Adipocyte (in vitro differentiated cells): ENCODE results near the gene PRKCE.

ENCODE experiments used
- DNase-seq: peaks from one replicate; pipeline ENCODE4 v3.0.0-alpha.2; 2015; ENCODE audit warnings: low read depth
- H3K27me3 ChIP-seq: replicated peaks from 2 replicates; pipeline ENCODE4 v1.7.0; 2013; ENCODE audit warnings: mild to moderate bottlenecking, low read length, moderate library complexity; ENCODE audit not compliant: control insufficient read depth, insufficient read depth
- H3K36me3 ChIP-seq: 2 replicates; pipeline ENCODE4 v1.7.0; 2013; ENCODE audit warnings: low read length, mild to moderate bottlenecking, moderate library complexity; ENCODE audit not compliant: control insufficient read depth, insufficient read depth, severe bottlenecking
- H3K4me1 ChIP-seq: 2 replicates; pipeline ENCODE4 v1.7.0; 2013; ENCODE audit warnings: mild to moderate bottlenecking, low read length, moderate library complexity; ENCODE audit not compliant: control insufficient read depth, insufficient read depth
- H3K4me3 ChIP-seq: 2 replicates; pipeline ENCODE4 v1.7.0; 2013; ENCODE audit warnings: mild to moderate bottlenecking, low read length, moderate library complexity
- H3K9ac ChIP-seq: 2 replicates; pipeline ENCODE4 v1.7.0; 2013; ENCODE audit warnings: mild to moderate bottlenecking, low read length, moderate library complexity
- H3K9me3 ChIP-seq: 2 replicates; pipeline ENCODE4 v1.7.0; 2013; ENCODE audit warnings: mild to moderate bottlenecking, low read length, moderate library complexity; ENCODE audit not compliant: control insufficient read depth

Gene PRKCE

DNA sequence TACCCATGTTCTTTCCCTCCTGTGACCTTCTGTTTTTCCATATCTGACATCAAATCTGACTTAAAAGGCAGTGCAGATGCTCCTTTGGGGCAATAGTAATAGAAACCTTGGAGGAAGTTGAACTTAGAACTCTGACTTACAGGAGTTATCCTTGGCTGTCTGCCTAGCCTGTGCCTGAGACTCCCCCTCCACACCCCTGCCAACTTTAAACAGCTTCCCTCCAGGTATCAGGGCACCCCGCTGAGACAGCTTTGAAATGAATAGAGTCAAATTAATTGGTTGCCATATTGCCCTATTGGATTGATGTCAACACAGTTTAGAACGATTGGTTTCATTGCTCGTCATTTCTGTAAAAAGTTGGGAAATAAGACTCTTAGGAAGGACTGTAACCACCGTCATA, 322.0 kb downstream of the PRKCE start:
- Histone ChIP-seq H3K4me3 (no peak overlapping the region), H3K9ac (no peak overlapping the region), H3K9me3 (no peaks in the 10 kb centered on the region), H3K36me3 (no peaks in the 10 kb centered on the region), H3K4me1 (peaks cover 16% of the 10 kb centered on the region), H3K27me3 (no peaks in the 10 kb centered on the region)
- DNase-seq = no peak

DNA sequence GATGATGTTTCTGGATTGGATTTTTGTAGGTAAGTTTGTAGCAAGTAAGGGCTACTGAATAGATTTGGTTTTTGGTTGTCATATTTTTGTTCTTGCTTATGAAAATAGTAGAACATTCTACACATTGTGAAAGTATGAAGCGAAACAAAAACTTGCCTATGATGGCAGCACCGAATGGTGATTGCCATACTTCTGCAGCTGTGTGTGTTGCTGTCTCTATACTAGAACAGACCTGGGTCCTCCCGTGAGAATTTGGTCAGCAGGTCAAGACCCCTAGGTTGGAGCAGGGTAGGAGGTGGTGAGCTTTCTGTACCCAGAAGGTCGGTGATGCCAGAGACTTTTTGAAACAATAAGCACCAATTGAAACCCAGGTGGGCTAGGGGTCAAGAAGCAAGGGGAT, 322.6 kb downstream of the PRKCE start:
- H3K27me3 ChIP-seq = no peaks in the 10 kb centered on the region
- no peak overlapping the region for H3K4me3 ChIP-seq
- H3K4me1 ChIP-seq = peaks cover 10% of the 10 kb centered on the region
- H3K9me3 ChIP-seq = no peaks in the 10 kb centered on the region
- peaks cover 2% of the 10 kb centered on the region for H3K36me3 ChIP-seq
- no peak for DNase-seq
- no peak overlapping the region for H3K9ac ChIP-seq

DNA sequence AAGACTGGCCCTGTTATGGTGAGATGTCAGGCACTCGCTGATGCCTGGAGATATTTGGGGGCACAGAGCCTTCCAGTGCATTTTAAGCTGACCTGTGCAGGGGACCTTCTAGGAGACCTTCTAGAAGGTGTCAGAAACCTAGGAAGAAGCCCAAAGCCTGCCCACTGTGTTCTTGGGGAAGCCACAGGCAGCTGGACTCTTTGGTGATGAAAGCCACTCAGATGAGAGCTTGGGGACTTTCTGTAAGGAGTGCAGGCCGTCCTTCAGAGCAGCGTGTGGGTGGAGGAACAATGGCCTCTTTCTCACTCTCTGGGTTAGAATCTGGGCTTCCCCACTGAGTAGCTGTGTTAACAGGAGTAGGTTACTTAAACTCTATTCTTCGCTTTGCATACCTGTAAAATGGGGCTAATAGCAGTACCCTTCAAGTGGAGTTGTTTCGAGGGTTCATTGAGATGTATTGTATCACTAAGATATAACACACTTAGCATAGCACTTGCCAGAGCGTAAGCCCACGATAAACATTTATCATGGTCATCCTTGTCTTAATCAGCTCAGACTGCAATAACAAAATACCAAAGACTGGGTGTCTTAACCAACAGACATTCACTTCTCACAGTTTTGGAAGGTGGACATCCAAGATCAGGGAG, 323.4 kb downstream of the PRKCE start:
- peaks cover 2% of the 10 kb centered on the region for H3K4me1 ChIP-seq
- H3K9ac ChIP-seq = no peak overlapping the region
- H3K36me3 ChIP-seq = peaks cover 2% of the 10 kb centered on the region
- no peak for DNase-seq
- H3K4me3 ChIP-seq = no peak overlapping the region
- no peaks in the 10 kb centered on the region for H3K27me3 ChIP-seq
- no peaks in the 10 kb centered on the region for H3K9me3 ChIP-seq

DNA sequence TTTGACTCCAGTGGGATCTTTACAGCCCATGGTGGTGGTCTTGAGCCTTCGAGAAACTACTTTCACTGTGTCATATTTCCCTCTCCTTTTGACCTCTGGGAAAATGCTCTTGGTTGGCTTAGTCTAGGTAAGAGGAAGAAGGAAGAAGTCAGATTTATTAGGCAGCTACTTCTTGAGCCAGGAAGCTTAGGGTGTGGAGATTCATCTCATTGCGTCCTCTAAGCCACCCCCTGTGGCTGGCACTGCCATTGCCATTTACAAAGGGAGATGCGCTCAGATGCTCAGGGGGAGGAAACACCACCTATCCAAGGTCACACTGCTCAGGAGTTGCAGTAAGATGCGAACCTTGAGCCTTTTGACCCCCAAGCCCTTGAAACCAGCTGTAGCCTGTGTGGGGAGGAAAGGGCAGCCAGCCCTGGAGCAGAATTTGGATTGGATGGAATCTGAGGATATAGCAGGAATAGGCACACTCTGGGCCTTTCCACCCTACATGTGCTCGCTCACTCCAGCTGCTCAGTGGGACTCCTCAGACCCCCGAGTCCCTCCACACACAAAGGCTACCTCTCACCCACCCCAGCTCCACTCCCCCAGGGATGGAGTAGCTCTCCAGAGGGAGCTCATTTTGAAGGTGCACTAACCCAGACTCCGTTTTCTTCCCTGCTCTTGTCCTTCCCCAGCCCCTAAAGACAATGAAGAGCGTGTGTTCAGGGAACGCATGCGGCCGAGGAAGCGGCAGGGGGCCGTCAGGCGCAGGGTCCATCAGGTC, 324.5 kb downstream of the PRKCE start:
- peaks cover 11% of the 10 kb centered on the region for H3K36me3 ChIP-seq
- no peaks in the 10 kb centered on the region for H3K4me1 ChIP-seq
- no peak for DNase-seq

DNA sequence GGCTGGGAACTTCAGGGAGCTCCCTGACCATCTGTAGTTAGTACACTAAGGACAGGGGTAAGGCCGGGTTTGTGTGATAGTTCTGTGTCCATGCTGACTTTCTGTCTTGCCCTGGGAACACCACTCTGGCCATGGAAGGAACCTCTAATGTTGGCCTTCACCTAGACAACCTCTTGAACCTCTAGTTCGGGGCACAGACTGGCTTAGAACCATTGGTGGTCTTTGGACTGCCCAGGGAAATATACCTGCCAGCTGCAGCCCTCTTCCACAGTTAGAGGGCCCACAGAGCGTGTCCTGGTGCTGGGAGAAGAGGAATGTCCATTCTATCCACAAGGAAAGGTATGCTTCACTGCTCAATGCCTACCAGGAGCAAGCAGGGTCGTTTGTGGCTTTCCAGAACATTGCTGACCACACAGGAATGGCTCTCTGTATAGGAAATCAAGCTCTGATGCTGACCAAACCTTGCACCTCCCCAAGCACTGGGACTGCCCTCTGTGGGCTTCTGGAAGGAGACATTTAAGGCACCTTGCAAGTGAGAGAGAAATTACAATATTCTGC, 326.9 kb downstream of the PRKCE start:
- no peak for DNase-seq
- H3K4me1 ChIP-seq = no peaks in the 10 kb centered on the region
- H3K9me3 ChIP-seq = no peaks in the 10 kb centered on the region
- H3K9ac ChIP-seq = no peak overlapping the region
- peaks cover 24% of the 10 kb centered on the region for H3K36me3 ChIP-seq
- H3K27me3 ChIP-seq = no peaks in the 10 kb centered on the region
- no peak overlapping the region for H3K4me3 ChIP-seq

More for the DNA sequence above, 324.5 kb downstream of the PRKCE start:
- Histone ChIP-seq H3K4me3 (no peak overlapping the region), H3K27me3 (no peaks in the 10 kb centered on the region), H3K9ac (no peak overlapping the region), H3K9me3 (no peaks in the 10 kb centered on the region)

DNA sequence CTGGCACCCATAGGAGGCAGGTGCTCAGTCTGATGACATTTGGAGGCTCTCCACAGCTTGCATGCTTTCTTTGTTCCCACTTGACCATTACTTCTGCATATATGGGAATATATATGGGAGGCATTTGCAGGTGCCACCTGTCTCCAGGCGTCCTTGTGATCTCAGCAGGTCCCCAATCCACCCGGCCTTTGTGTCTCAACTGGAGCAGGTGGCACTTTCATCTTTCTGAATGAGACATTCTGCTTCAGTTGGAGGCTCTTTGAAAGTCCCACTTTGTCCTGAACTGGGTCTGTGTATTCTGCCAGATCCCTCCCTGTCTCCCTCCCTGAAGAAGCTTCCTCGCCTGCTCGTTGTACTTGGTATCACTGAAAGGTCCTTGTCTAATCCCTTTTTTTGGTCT, 327.6 kb downstream of the PRKCE start:
- Histone ChIP-seq H3K4me1 (no peaks in the 10 kb centered on the region), H3K9me3 (no peaks in the 10 kb centered on the region), H3K27me3 (no peaks in the 10 kb centered on the region), H3K4me3 (no peak overlapping the region), H3K36me3 (peaks cover 24% of the 10 kb centered on the region), H3K9ac (no peak overlapping the region)
- no peak for DNase-seq

DNA sequence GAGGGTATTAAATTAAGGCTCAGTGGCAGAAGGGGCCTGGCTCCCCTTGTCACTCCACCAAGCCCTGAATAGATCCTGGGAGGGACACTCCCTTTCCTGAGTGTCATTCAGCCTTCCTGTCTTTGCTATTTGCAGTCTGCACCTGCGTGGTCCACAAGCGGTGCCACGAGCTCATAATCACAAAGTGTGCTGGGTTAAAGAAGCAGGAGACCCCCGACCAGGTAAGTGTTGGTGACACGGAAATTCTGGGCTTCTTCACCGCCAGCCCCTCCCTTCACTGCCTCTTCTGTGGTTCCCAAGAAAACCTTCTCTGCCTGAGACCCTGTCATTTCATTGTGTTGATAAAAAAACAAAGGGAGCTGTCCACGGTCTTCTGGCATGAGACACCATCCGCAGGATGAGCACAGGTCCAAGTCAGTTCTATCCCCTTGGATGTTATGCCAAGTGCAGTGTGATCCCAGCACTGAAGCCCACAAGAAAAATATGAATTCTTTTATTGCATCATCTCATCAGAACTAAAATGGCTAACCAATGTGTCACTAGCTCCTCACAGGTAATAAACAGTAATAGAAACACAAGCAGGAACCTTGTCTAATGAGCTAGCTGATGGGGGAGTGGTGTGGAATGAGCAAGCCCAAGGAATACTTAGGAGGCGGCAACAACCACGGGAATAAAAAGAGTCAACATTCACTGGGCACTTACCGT, 328.8 kb downstream of the PRKCE start:
- DNase-seq = no peak
- H3K9me3 ChIP-seq = no peaks in the 10 kb centered on the region
- H3K4me3 ChIP-seq = no peak overlapping the region
- H3K4me1 ChIP-seq = no peaks in the 10 kb centered on the region
- no peak overlapping the region for H3K9ac ChIP-seq
- H3K27me3 ChIP-seq = no peaks in the 10 kb centered on the region
- H3K36me3 ChIP-seq = peaks cover 32% of the 10 kb centered on the region

DNA sequence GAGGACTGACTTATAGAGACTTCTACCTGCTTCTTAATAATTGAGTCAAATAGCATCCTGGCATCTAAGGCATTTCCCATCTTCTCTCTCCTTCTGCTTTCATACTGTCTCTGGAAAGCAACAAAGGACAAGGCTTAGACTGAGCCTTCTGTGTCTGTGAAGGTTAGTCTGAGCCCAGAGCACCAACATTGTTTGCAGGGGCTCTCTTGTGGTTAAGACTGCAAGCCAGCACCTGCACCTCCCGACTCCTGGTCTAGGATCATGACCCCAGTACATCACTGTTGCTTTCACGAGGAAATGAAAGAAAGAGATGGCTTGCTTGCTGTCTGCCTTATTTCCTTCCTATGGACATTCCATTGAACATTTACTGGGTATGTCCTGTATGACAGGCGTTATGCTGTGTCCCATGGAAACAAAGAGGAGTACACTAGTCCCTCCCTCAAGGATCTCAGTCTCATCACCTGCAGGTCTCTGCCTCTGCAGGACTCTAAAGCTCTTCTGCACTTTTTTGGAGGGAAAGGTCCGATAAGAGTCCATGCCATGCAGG, 330.0 kb downstream of the PRKCE start:
- H3K4me3 ChIP-seq = no peak overlapping the region
- peaks cover 33% of the 10 kb centered on the region for H3K36me3 ChIP-seq
- no peak for DNase-seq
- no peaks in the 10 kb centered on the region for H3K4me1 ChIP-seq
- H3K9ac ChIP-seq = no peak overlapping the region
- no peaks in the 10 kb centered on the region for H3K9me3 ChIP-seq
- H3K27me3 ChIP-seq = no peaks in the 10 kb centered on the region

DNA sequence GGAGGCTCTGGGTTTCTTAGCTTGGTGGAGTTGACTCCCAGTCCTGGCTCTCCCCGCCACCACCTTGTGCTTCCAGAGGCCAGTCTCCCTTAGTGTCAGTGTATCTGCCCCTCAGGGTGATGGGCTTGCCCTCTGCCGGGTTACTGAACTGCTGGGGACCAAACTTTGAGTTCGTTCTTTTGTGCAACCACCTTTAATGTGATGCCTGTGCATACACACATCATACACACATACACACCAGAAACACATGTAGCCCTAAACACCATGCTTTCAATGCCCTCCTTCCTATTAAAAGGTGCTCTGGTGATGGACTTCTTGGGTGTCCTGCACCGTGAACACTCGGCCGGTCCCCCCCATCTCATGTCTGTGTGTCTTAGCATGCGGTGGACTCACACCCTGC, 330.6 kb downstream of the PRKCE start:
- H3K27me3 ChIP-seq = no peaks in the 10 kb centered on the region
- H3K4me3 ChIP-seq = no peak overlapping the region
- H3K4me1 ChIP-seq = no peaks in the 10 kb centered on the region
- DNase-seq = no peak
- peaks cover 33% of the 10 kb centered on the region for H3K36me3 ChIP-seq
- no peaks in the 10 kb centered on the region for H3K9me3 ChIP-seq
- H3K9ac ChIP-seq = no peak overlapping the region

DNA sequence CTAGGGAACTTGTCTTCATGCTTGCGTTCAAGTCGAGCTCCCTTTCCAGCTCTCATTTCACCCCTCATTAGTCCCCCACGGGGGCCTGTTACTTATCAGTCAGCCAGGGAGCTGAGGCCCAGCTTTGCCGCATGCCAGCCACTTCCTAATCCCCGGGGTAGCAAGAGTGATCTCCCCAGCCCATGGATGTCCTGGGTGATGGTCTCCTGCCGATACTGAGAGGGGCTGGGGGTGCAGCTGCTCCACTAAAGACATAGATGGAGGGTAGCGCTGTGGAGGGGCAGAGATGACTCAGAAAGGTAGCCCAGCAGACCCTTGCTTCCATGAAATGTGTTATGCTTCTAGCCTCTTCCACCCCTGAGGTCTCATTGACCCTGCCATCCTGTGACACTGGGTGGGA, 331.7 kb downstream of the PRKCE start:
- peaks cover 33% of the 10 kb centered on the region for H3K36me3 ChIP-seq
- no peaks in the 10 kb centered on the region for H3K27me3 ChIP-seq
- H3K4me1 ChIP-seq = no peaks in the 10 kb centered on the region
- no peak overlapping the region for H3K9ac ChIP-seq
- H3K4me3 ChIP-seq = no peak overlapping the region
- no peak for DNase-seq
- H3K9me3 ChIP-seq = no peaks in the 10 kb centered on the region

DNA sequence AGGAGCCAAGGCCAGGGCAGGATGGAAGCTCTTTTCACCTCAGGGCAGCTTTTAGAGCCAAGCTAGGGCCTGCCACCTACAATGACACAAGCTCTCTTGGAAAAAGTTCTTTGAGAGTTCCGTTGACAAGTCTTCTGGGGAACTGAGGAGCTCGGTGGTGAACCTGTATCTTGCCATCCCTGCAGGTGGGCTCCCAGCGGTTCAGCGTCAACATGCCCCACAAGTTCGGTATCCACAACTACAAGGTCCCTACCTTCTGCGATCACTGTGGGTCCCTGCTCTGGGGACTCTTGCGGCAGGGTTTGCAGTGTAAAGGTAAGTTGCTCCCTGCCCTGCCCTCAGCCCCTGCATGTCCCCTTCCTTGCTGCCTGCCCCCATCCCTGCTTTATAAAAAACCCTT, 332.9 kb downstream of the PRKCE start:
- Histone ChIP-seq H3K9ac (no peak overlapping the region), H3K27me3 (no peaks in the 10 kb centered on the region), H3K36me3 (peaks cover 31% of the 10 kb centered on the region), H3K4me1 (no peaks in the 10 kb centered on the region), H3K9me3 (no peaks in the 10 kb centered on the region), H3K4me3 (no peak overlapping the region)
- DNase-seq = no peak
